ACC112 (cell line): Measurements from ENCODE around the gene OR51B2.
"Not testable (repeated sequence)": the region's sequence is repeated elsewhere in the genome, so short reads cannot be mapped to it uniquely, and the experiment has no call there.

Experiments
- H2AFZ ChIP-seq: fragments of 200-600 bp; sonication (generic); one replicate; pipeline ENCODE4 v1.6.0; 2017; ENCODE audit warnings: antibody characterized with exemption, low read length; ENCODE audit not compliant: unreplicated experiment
- H3K27ac ChIP-seq: fragments of 200-600 bp; sonication (generic); 2 replicates; pipeline ENCODE4 v1.5.1; 2014; ENCODE audit warnings: low read depth, mild to moderate bottlenecking, antibody characterized with exemption, low read length, moderate library complexity
- H3K27me3 ChIP-seq: fragments of 200-600 bp; sonication (generic); 2 replicates; pipeline ENCODE4 v1.6.1; 2014; ENCODE audit warnings: mild to moderate bottlenecking, antibody characterized with exemption, low read length, moderate library complexity, mixed read lengths; ENCODE audit not compliant: insufficient read depth
- H3K36me3 ChIP-seq: fragments of 200-600 bp; sonication (generic); 2 replicates; pipeline ENCODE4 v1.6.1; 2016; ENCODE audit warnings: mild to moderate bottlenecking, antibody characterized with exemption, low read length, moderate library complexity, mixed read lengths; ENCODE audit not compliant: insufficient read depth
- H3K4me1 ChIP-seq: fragments of 200-600 bp; sonication (generic); one replicate; pipeline ENCODE4 v1.6.1; 2016; ENCODE audit warnings: low read length, mixed read lengths; ENCODE audit not compliant: insufficient read depth, unreplicated experiment, control insufficient read depth
- H3K4me3 ChIP-seq: fragments of 200-600 bp; sonication (generic); 2 replicates; pipeline ENCODE4 v1.5.1; 2014; ENCODE audit warnings: mild to moderate bottlenecking, low read depth, low read length
- H3K79me2 ChIP-seq: fragments of 200-600 bp; sonication (generic); one replicate; pipeline ENCODE4 v1.6.0; 2016; ENCODE audit warnings: low read length; ENCODE audit not compliant: control insufficient read depth, unreplicated experiment, insufficient read depth

OR51B2 gene

GRCh38 chr11:5310423-5310822 lies 13.7 kb downstream of the OR51B2 start:
- Histone ChIP-seq H2AFZ (no peak overlapping the region), H3K36me3 (no peaks in the 10 kb centered on the region), H3K27me3 (no peaks in the 10 kb centered on the region), H3K79me2 (no peaks in the 10 kb centered on the region), H3K27ac (no peak overlapping the region), H3K4me1 (no peaks in the 10 kb centered on the region), H3K4me3 (no peak overlapping the region)

GRCh38 chr11:5307256-5308019 lies 16.7 kb downstream of the OR51B2 start:
- no peak overlapping the region for H3K27ac ChIP-seq
- no peaks in the 10 kb centered on the region for H3K79me2 ChIP-seq
- no peaks in the 10 kb centered on the region for H3K36me3 ChIP-seq
- H3K4me3 ChIP-seq = no peak overlapping the region
- H3K4me1 ChIP-seq = no peaks in the 10 kb centered on the region
- no peaks in the 10 kb centered on the region for H3K27me3 ChIP-seq
- H2AFZ ChIP-seq = no peak overlapping the region

GRCh38 chr11:5304046-5304445 lies 20.1 kb downstream of the OR51B2 start:
- H3K4me3 ChIP-seq = no peak overlapping the region
- H3K27ac ChIP-seq = no peak overlapping the region
- H3K36me3 ChIP-seq = no peaks in the 10 kb centered on the region
- H3K27me3 ChIP-seq = no peaks in the 10 kb centered on the region
- H2AFZ ChIP-seq = no peak overlapping the region
- no peaks in the 10 kb centered on the region for H3K4me1 ChIP-seq
- no peaks in the 10 kb centered on the region for H3K79me2 ChIP-seq

- Histone ChIP-seq H3K4me1 (no peaks in the 10 kb centered on the region), H3K4me3 (no peak overlapping the region)
Observed at GRCh38 chr11:5303626-5304025, 20.5 kb downstream of the OR51B2 start.

GRCh38 chr11:5301846-5302245 lies 22.3 kb downstream of the OR51B2 start, which contains the start of gene OR51B4:
OR51B4 (minus strand) TSS chr11:5301946; CDS start chr11:5301946, 0 bp downstream.
- no peaks in the 10 kb centered on the region for H3K36me3 ChIP-seq
- no peak within 1 kb of the TSS for H3K27ac ChIP-seq
- H3K27me3 ChIP-seq = no peaks in the 10 kb centered on the region
- peaks cover 5% of the 10 kb centered on the region for H3K4me1 ChIP-seq
- no peak within 1 kb of the TSS for H2AFZ ChIP-seq
- H3K4me3 ChIP-seq = no peak within 1 kb of the TSS
- H3K79me2 ChIP-seq = no peaks in the 10 kb centered on the region

More at GRCh38 chr11:5303626-5304025, 20.5 kb downstream of the OR51B2 start:
- Histone ChIP-seq H3K79me2 (no peaks in the 10 kb centered on the region), H2AFZ (no peak overlapping the region), H3K27ac (no peak overlapping the region), H3K27me3 (no peaks in the 10 kb centered on the region), H3K36me3 (no peaks in the 10 kb centered on the region)

GRCh38 chr11:5300251-5300650 lies 23.8 kb downstream of the OR51B2 start:
- Histone ChIP-seq H2AFZ (no peak overlapping the region), H3K36me3 (no peaks in the 10 kb centered on the region), H3K4me1 (peaks cover 5% of the 10 kb centered on the region), H3K4me3 (no peak overlapping the region), H3K27ac (no peak overlapping the region), H3K27me3 (no peaks in the 10 kb centered on the region), H3K79me2 (no peaks in the 10 kb centered on the region)

- no peaks in the 10 kb centered on the region for H3K27me3 ChIP-seq
- no peaks in the 10 kb centered on the region for H3K36me3 ChIP-seq
- H3K79me2 ChIP-seq = no peaks in the 10 kb centered on the region
- no peak overlapping the region for H3K27ac ChIP-seq
- H3K4me3 ChIP-seq = no peak overlapping the region
- no peak overlapping the region for H2AFZ ChIP-seq
- peaks cover 5% of the 10 kb centered on the region for H3K4me1 ChIP-seq
Observed at GRCh38 chr11:5298451-5298850, 25.6 kb downstream of the OR51B2 start.

GRCh38 chr11:5297721-5298323 lies 26.3 kb downstream of the OR51B2 start:
- H3K36me3 ChIP-seq = no peaks in the 10 kb centered on the region
- H3K27me3 ChIP-seq = no peaks in the 10 kb centered on the region
- H3K4me3 ChIP-seq = no peak overlapping the region
- H3K4me1 ChIP-seq = peaks cover 6% of the 10 kb centered on the region
- no peak overlapping the region for H3K27ac ChIP-seq
- H2AFZ ChIP-seq = no peak overlapping the region
- no peaks in the 10 kb centered on the region for H3K79me2 ChIP-seq

GRCh38 chr11:5294342-5294995 lies 29.6 kb downstream of the OR51B2 start:
- not testable (repeated sequence) for H3K36me3 ChIP-seq, H3K4me3 ChIP-seq, H3K79me2 ChIP-seq, H3K27me3 ChIP-seq, H3K27ac ChIP-seq, H2AFZ ChIP-seq
- peaks cover 16% of the 10 kb centered on the region for H3K4me1 ChIP-seq

- H3K27me3 ChIP-seq = no peaks in the 10 kb centered on the region
- H3K79me2 ChIP-seq = no peaks in the 10 kb centered on the region
- no peak overlapping the region for H3K4me3 ChIP-seq
- H3K36me3 ChIP-seq = no peaks in the 10 kb centered on the region
- H2AFZ ChIP-seq = no peak overlapping the region
- H3K27ac ChIP-seq = no peak overlapping the region
- peaks cover 24% of the 10 kb centered on the region for H3K4me1 ChIP-seq
Observed at GRCh38 chr11:5293028-5293427, 31.1 kb downstream of the OR51B2 start.
